ENCODE measurements around the gene CUL7. TPM values are rescaled to one million over a fixed set of nuclear protein-coding genes. Genes with fewer than 3 reads are reported as not detected.
A peak's percentile ranks its signal among the peaks of the same experiment; 100 is the strongest.

Gene CUL7
- total and polyA plus RNA-seq, 2 donors (not counting 1 experiment from before 2014, with no cell fraction given): 21.4 to 60.3 TPM

DNA sequence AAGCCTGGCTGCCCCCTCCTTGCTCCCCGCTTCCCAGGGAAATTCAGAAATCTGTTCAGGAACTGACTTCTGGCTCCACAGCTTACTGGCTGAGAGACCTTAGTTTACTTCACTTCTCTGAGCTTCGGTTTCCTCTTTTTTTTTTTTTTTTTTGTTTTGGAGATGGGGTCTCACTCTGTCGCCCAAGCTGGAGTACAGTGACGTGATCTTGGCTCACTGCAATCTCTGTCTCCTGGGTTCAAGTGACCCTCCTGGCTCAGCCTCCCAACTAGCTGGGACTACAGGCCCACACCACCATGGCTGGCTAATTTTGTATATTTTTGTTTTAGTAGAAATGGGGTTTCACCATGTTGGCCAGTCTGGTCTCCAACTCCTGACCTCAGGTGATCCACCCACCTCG lies 37.4 kb upstream of the CUL7 start:
- Histone ChIP-seq H3K4me3 (replicated peaks in 1 of 4; ENCODE audit: control extremely low read depth in 1 of 4, insufficient read depth in 1 of 4, low read depth in 3 of 4, low read length in 4 of 4) (no peak overlapping the region), H3K9ac (ENCODE audit: insufficient read depth, low read length) (no peak overlapping the region), H3K4me1 (ENCODE audit: control insufficient read depth, extremely low read depth, insufficient read depth, low read length) (peaks cover 10% of the 10 kb centered on the region), H3K79me2 (ENCODE audit: control insufficient read depth, insufficient read depth, low read length) (peaks cover 2% of the 10 kb centered on the region), H3K4me2 (ENCODE audit: extremely low read depth, insufficient read depth, low read length) (no peak overlapping the region), H3K27ac (ENCODE audit: insufficient read depth, low read length) (no peak overlapping the region), H4K20me1 (ENCODE audit: control insufficient read depth, extremely low read depth, insufficient read depth, low read length) (no peaks in the 10 kb centered on the region), H3K9me3 (ENCODE audit: control insufficient read depth, insufficient read depth, low read depth, low read length) (no peaks in the 10 kb centered on the region), H2AFZ (ENCODE audit: low read length) (no peak overlapping the region), H3K36me3 (ENCODE audit: control insufficient read depth, insufficient read depth, low read length) (no peaks in the 10 kb centered on the region), H3K27me3 (ENCODE audit: control insufficient read depth, insufficient read depth, low read length) (no peaks in the 10 kb centered on the region)
- DNase-seq (ENCODE audit: low read depth in 2 of 2): no peak
- TF ChIP-seq, protein P1, sequence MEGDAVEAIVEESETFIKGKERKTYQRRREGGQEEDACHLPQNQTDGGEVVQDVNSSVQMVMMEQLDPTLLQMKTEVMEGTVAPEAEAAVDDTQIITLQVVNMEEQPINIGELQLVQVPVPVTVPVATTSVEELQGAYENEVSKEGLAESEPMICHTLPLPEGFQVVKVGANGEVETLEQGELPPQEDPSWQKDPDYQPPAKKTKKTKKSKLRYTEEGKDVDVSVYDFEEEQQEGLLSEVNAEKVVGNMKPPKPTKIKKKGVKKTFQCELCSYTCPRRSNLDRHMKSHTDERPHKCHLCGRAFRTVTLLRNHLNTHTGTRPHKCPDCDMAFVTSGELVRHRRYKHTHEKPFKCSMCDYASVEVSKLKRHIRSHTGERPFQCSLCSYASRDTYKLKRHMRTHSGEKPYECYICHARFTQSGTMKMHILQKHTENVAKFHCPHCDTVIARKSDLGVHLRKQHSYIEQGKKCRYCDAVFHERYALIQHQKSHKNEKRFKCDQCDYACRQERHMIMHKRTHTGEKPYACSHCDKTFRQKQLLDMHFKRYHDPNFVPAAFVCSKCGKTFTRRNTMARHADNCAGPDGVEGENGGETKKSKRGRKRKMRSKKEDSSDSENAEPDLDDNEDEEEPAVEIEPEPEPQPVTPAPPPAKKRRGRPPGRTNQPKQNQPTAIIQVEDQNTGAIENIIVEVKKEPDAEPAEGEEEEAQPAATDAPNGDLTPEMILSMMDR (conservative IDR thresholded peaks at IDR 0.05 in 1 of 2, IDR thresholded peaks at IDR 0.05 in 1 of 2; ENCODE audit: low read depth in 1 of 2, low read length in 2 of 2): no peak
- TF ChIP-seq EZH2 (IDR thresholded peaks at IDR 0.05; ENCODE audit: low read length, missing control alignments): no peak

DNA sequence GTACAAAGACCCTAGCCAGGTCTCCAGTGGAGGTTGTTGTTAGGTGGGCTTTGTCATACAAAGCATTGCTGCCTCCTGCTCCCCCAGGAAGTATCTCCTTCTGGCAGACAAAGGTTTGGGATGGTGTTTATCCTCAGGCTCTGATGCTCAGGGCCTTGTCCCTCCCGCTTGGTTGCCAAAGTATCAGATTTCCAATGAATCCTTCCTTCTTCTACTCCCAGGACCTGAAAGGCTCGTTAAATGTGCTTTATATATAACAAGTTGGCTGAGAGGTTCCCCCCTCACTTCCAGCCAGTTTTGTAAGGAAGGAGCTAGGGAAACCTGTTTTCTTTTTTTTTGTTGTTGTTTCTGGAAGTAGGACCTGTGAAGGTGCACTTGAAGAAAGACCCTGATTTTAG lies 36.9 kb upstream of the CUL7 start:
- Histone ChIP-seq H2AFZ (ENCODE audit: low read length) (no peak overlapping the region), H3K79me2 (ENCODE audit: control insufficient read depth, insufficient read depth, low read length) (peaks cover 2% of the 10 kb centered on the region), H3K9ac (ENCODE audit: insufficient read depth, low read length) (no peak overlapping the region), H3K36me3 (ENCODE audit: control insufficient read depth, insufficient read depth, low read length) (no peaks in the 10 kb centered on the region), H3K4me2 (ENCODE audit: extremely low read depth, insufficient read depth, low read length) (no peak overlapping the region), H3K27me3 (ENCODE audit: control insufficient read depth, insufficient read depth, low read length) (no peaks in the 10 kb centered on the region), H3K4me3 (replicated peaks in 1 of 4; ENCODE audit: control extremely low read depth in 1 of 4, insufficient read depth in 1 of 4, low read depth in 3 of 4, low read length in 4 of 4) (no peak overlapping the region), H3K4me1 (ENCODE audit: control insufficient read depth, extremely low read depth, insufficient read depth, low read length) (peaks cover 7% of the 10 kb centered on the region), H3K27ac (ENCODE audit: insufficient read depth, low read length) (no peak overlapping the region), H4K20me1 (ENCODE audit: control insufficient read depth, extremely low read depth, insufficient read depth, low read length) (no peaks in the 10 kb centered on the region), H3K9me3 (ENCODE audit: control insufficient read depth, insufficient read depth, low read depth, low read length) (no peaks in the 10 kb centered on the region)
- DNase-seq (ENCODE audit: low read depth in 2 of 2): peak in 1 of 2 donors; percentile 32
- TF ChIP-seq, protein P1 (conservative IDR thresholded peaks at IDR 0.05 in 1 of 2, IDR thresholded peaks at IDR 0.05 in 1 of 2; ENCODE audit: low read depth in 1 of 2, low read length in 2 of 2): no peak
- no peak for TF ChIP-seq EZH2 (IDR thresholded peaks at IDR 0.05; ENCODE audit: low read length, missing control alignments)

DNA sequence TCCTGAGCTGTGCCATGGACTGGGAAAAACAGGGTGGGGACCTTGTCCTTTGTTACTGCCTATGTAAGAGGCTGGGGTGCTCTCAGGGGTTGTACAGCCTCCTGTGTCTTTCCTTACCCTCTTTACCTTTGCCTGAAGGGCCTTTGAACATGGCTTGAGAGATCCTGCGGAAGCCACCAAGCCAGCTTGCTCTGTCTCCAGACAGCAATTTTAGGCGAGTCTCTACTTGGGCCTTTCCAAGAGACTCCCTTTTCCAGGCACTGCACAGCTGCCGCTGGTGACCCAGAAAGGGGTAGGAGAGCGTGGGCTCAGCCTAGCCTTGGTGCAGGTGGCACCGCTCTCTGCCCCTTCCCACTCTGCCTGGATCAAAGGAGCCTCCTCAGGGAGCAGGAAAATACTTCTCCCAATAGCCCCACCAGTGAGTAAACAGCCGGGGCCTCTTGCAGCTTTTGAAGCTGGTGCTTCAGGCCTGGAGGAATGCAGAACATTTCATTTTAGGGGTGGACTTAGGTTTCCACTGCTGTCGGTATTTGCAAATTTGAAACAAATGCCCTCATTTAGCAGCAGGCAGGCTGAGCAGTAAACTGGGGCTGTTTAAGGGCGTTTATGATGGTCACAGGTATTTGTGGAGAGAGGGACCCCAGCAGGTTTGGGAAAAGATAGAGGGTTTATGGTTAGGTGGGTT lies 36.4 kb upstream of the CUL7 start:
- Histone ChIP-seq H3K36me3 (ENCODE audit: control insufficient read depth, insufficient read depth, low read length) (no peaks in the 10 kb centered on the region), H3K27ac (ENCODE audit: insufficient read depth, low read length) (no peak overlapping the region), H3K4me2 (ENCODE audit: extremely low read depth, insufficient read depth, low read length) (no peak overlapping the region), H2AFZ (ENCODE audit: low read length) (no peak overlapping the region), H3K9ac (ENCODE audit: insufficient read depth, low read length) (no peak overlapping the region), H3K27me3 (ENCODE audit: control insufficient read depth, insufficient read depth, low read length) (no peaks in the 10 kb centered on the region), H3K79me2 (ENCODE audit: control insufficient read depth, insufficient read depth, low read length) (no peaks in the 10 kb centered on the region), H3K4me3 (replicated peaks in 1 of 4; ENCODE audit: control extremely low read depth in 1 of 4, insufficient read depth in 1 of 4, low read depth in 3 of 4, low read length in 4 of 4) (no peak overlapping the region), H3K9me3 (ENCODE audit: control insufficient read depth, insufficient read depth, low read depth, low read length) (no peaks in the 10 kb centered on the region), H4K20me1 (ENCODE audit: control insufficient read depth, extremely low read depth, insufficient read depth, low read length) (no peaks in the 10 kb centered on the region), H3K4me1 (ENCODE audit: control insufficient read depth, extremely low read depth, insufficient read depth, low read length) (peaks cover 7% of the 10 kb centered on the region)
- DNase-seq (ENCODE audit: low read depth in 2 of 2): peak; percentile 20 to 50
- TF ChIP-seq, protein P1 (conservative IDR thresholded peaks at IDR 0.05 in 1 of 2, IDR thresholded peaks at IDR 0.05 in 1 of 2; ENCODE audit: low read depth in 1 of 2, low read length in 2 of 2): no peak
- TF ChIP-seq EZH2 (IDR thresholded peaks at IDR 0.05; ENCODE audit: low read length, missing control alignments): no peak
